MM.1S (cell line): ENCODE measurements around the gene DDOST.

Experiments used
- DNase-seq: peaks from one replicate; pipeline ENCODE4 v3.0.0-alpha.2; 2015
- H2AFZ ChIP-seq: fragments of 300-600 bp; sonication (generic); 2 replicates; pipeline ENCODE4 v1.6.0; 2016; ENCODE audit warnings: antibody characterized with exemption, low read length
- H3F3A ChIP-seq: fragments of 300-600 bp; sonication (generic); 2 replicates; pipeline ENCODE4 v1.6.1; 2016; ENCODE audit warnings: mild to moderate bottlenecking, antibody characterized with exemption, low read length, moderate library complexity, mixed read lengths; ENCODE audit not compliant: insufficient read depth
- H3K27ac ChIP-seq: fragments of 300-600 bp; sonication (generic); 2 replicates; pipeline ENCODE4 v1.5.1; 2016; ENCODE audit warnings: mild to moderate bottlenecking, low read length
- H3K27me3 ChIP-seq: fragments of 300-600 bp; sonication (generic); replicated peaks from 2 replicates; pipeline ENCODE4 v1.6.0; 2016; ENCODE audit warnings: low read length; ENCODE audit not compliant: insufficient read depth
- H3K36me3 ChIP-seq: fragments of 300-600 bp; sonication (generic); replicated peaks from 2 replicates; pipeline ENCODE4 v1.6.1; 2016; ENCODE audit warnings: mild to moderate bottlenecking, low read length, mixed read lengths; ENCODE audit not compliant: insufficient read depth
- H3K4me1 ChIP-seq: fragments of 300-600 bp; sonication (generic); 2 replicates; pipeline ENCODE4 v1.6.1; 2016; ENCODE audit warnings: low read length, mixed read lengths
- H3K4me2 ChIP-seq: fragments of 300-600 bp; sonication (generic); 2 replicates; pipeline ENCODE4 v1.6.0; 2016; ENCODE audit warnings: low read depth, low read length
- H3K4me3 ChIP-seq: fragments of 300-600 bp; sonication (generic); 2 replicates; pipeline ENCODE4 v1.5.1; 2016; ENCODE audit warnings: low read length, mixed read lengths
- H3K79me2 ChIP-seq: fragments of 300-600 bp; sonication (generic); 2 replicates; pipeline ENCODE4 v1.6.1; 2016; ENCODE audit warnings: mixed run types, low read length, mixed read lengths
- H3K9ac ChIP-seq: fragments of 300-600 bp; sonication (generic); 2 replicates; pipeline ENCODE4 v1.6.1; 2016; ENCODE audit warnings: low read length, mixed read lengths
- H3K9me2 ChIP-seq: fragments of 300-600 bp; sonication (generic); replicated peaks from 2 replicates; pipeline ENCODE4 v1.6.1; 2016; ENCODE audit warnings: mild to moderate bottlenecking, low read length, mixed read lengths; ENCODE audit not compliant: insufficient read depth
- H3K9me3 ChIP-seq: fragments of 300-600 bp; sonication (generic); replicated peaks from 2 replicates; pipeline ENCODE4 v1.6.1; 2016; ENCODE audit warnings: mild to moderate bottlenecking, low read length, mixed read lengths; ENCODE audit not compliant: insufficient read depth
- H4K20me1 ChIP-seq: fragments of 300-600 bp; sonication (generic); 2 replicates; pipeline ENCODE4 v1.6.1; 2016; ENCODE audit warnings: mild to moderate bottlenecking, low read length, moderate library complexity, mixed read lengths; ENCODE audit not compliant: insufficient read depth
- EZH2 ChIP-seq: fragments of 300-600 bp; sonication (generic); optimal IDR thresholded peaks from 2 replicates; pipeline ENCODE3; 2017; ENCODE audit warnings: low read depth, mild to moderate bottlenecking, antibody characterized with exemption, low read length, mixed read lengths
- EZH2phosphoT487 ChIP-seq: fragments of 300-600 bp; sonication (generic); IDR thresholded peaks from 2 replicates; pipeline ENCODE4 v1.6.1; 2018; ENCODE audit warnings: antibody characterized with exemption, low read length
- TF ChIP-seq, protein P1 (sequence below): fragments of 300-600 bp; sonication (generic); IDR thresholded peaks from 2 replicates; pipeline ENCODE4 v1.5.1; 2016; ENCODE audit warnings: antibody characterized with exemption, low read length, mixed read lengths

The DDOST gene

GRCh38 chr1:20682571-20683236 lies 21.5 kb upstream of the DDOST start:
- H3K9ac ChIP-seq, result no peak overlapping the region
- H3K79me2 ChIP-seq, result no peaks in the 10 kb centered on the region
- no peak for DNase-seq
- peaks cover 10% of the 10 kb centered on the region for H3K4me1 ChIP-seq
- H3K9me3 ChIP-seq, result no peaks in the 10 kb centered on the region
- H4K20me1 ChIP-seq, result peaks cover 3% of the 10 kb centered on the region
- H3K27ac ChIP-seq, result no peak overlapping the region
- H3K9me2 ChIP-seq, result no peaks in the 10 kb centered on the region
- no peak overlapping the region for H2AFZ ChIP-seq
- H3K27me3 ChIP-seq, result peaks cover 87% of the 10 kb centered on the region
- H3K4me2 ChIP-seq, result no peak overlapping the region
- peaks cover 6% of the 10 kb centered on the region for H3F3A ChIP-seq
- H3K36me3 ChIP-seq, result no peaks in the 10 kb centered on the region
- no peak overlapping the region for H3K4me3 ChIP-seq
- TF ChIP-seq EZH2, result no peak
- TF ChIP-seq, protein P1, sequence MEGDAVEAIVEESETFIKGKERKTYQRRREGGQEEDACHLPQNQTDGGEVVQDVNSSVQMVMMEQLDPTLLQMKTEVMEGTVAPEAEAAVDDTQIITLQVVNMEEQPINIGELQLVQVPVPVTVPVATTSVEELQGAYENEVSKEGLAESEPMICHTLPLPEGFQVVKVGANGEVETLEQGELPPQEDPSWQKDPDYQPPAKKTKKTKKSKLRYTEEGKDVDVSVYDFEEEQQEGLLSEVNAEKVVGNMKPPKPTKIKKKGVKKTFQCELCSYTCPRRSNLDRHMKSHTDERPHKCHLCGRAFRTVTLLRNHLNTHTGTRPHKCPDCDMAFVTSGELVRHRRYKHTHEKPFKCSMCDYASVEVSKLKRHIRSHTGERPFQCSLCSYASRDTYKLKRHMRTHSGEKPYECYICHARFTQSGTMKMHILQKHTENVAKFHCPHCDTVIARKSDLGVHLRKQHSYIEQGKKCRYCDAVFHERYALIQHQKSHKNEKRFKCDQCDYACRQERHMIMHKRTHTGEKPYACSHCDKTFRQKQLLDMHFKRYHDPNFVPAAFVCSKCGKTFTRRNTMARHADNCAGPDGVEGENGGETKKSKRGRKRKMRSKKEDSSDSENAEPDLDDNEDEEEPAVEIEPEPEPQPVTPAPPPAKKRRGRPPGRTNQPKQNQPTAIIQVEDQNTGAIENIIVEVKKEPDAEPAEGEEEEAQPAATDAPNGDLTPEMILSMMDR, result no peak
- no peak for TF ChIP-seq EZH2phosphoT487

GRCh38 chr1:20681999-20682398 lies 20.8 kb upstream of the DDOST start:
- H3K27ac ChIP-seq, result no peak overlapping the region
- H3K9me2 ChIP-seq, result no peaks in the 10 kb centered on the region
- H3K9ac ChIP-seq, result no peak overlapping the region
- TF ChIP-seq EZH2phosphoT487 (no peak), EZH2 (no peak)
- TF ChIP-seq, protein P1, result no peak
- H2AFZ ChIP-seq, result no peak overlapping the region
- H3F3A ChIP-seq, result peaks cover 6% of the 10 kb centered on the region
- no peak overlapping the region for H3K4me3 ChIP-seq
- no peaks in the 10 kb centered on the region for H3K79me2 ChIP-seq
- H3K4me2 ChIP-seq, result no peak overlapping the region
- H3K9me3 ChIP-seq, result no peaks in the 10 kb centered on the region
- no peak for DNase-seq
- H3K36me3 ChIP-seq, result no peaks in the 10 kb centered on the region
- H3K27me3 ChIP-seq, result peaks cover 87% of the 10 kb centered on the region
- peaks cover 3% of the 10 kb centered on the region for H4K20me1 ChIP-seq
- H3K4me1 ChIP-seq, result peaks cover 10% of the 10 kb centered on the region

- Histone ChIP-seq H3K27ac (no peak overlapping the region), H3K4me2 (no peak overlapping the region), H3K27me3 (peaks cover 87% of the 10 kb centered on the region)
Measured at GRCh38 chr1:20680269-20680668, 19.1 kb upstream of the DDOST start.

More at GRCh38 chr1:20680269-20680668, 19.1 kb upstream of the DDOST start:
- no peak for DNase-seq
- Histone ChIP-seq H3K9ac (no peak overlapping the region), H3K79me2 (no peaks in the 10 kb centered on the region), H3K36me3 (no peaks in the 10 kb centered on the region), H2AFZ (no peak overlapping the region), H4K20me1 (peaks cover 3% of the 10 kb centered on the region), H3K4me3 (no peak overlapping the region), H3K9me3 (no peaks in the 10 kb centered on the region), H3K9me2 (no peaks in the 10 kb centered on the region), H3K4me1 (peaks cover 10% of the 10 kb centered on the region), H3F3A (peaks cover 6% of the 10 kb centered on the region)
- TF ChIP-seq, protein P1, result no peak
- TF ChIP-seq EZH2phosphoT487 (no peak), EZH2 (no peak)
